Glutamatergic neuron (in vitro differentiated cells): ENCODE data around the gene RSPRY1. TPM values are rescaled to one million over a fixed set of nuclear protein-coding genes. Genes with fewer than 3 reads are reported as not detected.

Source experiments
- DNase-seq: peaks from one replicate; pipeline ENCODE4 v3.0.0; 2022
- H3K27ac Mint-ChIP-seq: one replicate; pipeline ENCODE4 v1.8.0; 2020; ENCODE audit warnings: mild to moderate bottlenecking, mixed read lengths, inconsistent platforms; ENCODE audit not compliant: unreplicated experiment
- H3K27me3 Mint-ChIP-seq: one replicate; pipeline ENCODE4 v1.8.0; 2020; ENCODE audit warnings: mild to moderate bottlenecking, moderate library complexity, mixed read lengths, inconsistent platforms; ENCODE audit not compliant: unreplicated experiment
- H3K36me3 Mint-ChIP-seq: one replicate; pipeline ENCODE4 v1.8.0; 2020; ENCODE audit warnings: mild to moderate bottlenecking, mixed read lengths, inconsistent platforms; ENCODE audit not compliant: unreplicated experiment
- H3K4me1 Mint-ChIP-seq: one replicate; pipeline ENCODE4 v1.8.0; 2020; ENCODE audit warnings: mild to moderate bottlenecking, low read depth, mixed read lengths, inconsistent platforms; ENCODE audit not compliant: unreplicated experiment
- H3K4me3 Mint-ChIP-seq: one replicate; pipeline ENCODE4 v1.8.0; 2020; ENCODE audit warnings: mild to moderate bottlenecking, mixed read lengths, inconsistent platforms; ENCODE audit not compliant: unreplicated experiment
- H3K9me3 Mint-ChIP-seq: one replicate; pipeline ENCODE4 v1.8.0; 2020; ENCODE audit warnings: mild to moderate bottlenecking, moderate library complexity, mixed read lengths, inconsistent platforms; ENCODE audit not compliant: unreplicated experiment
- CTCF ChIP-seq: fragments of 200-600 bp; sonication (generic); IDR thresholded peaks from one replicate; pipeline ENCODE4 v1.5.0; 2021; ENCODE audit not compliant: partially characterized antibody, unreplicated experiment
- total RNA-seq: library from RNA; stranded (reverse); fragmentation: NEBNext Ultra II Directional; extraction: Animal tissue kit (Norgen Biotek cat#: 25700); gene quantifications from one replicate; pipeline ENCODE4 v1.2.1, GENCODE V29; 2021; ENCODE audit not compliant: unreplicated experiment

Gene RSPRY1
- total RNA-seq, 1 donor from 2014 or later: 70.0 TPM

DNA sequence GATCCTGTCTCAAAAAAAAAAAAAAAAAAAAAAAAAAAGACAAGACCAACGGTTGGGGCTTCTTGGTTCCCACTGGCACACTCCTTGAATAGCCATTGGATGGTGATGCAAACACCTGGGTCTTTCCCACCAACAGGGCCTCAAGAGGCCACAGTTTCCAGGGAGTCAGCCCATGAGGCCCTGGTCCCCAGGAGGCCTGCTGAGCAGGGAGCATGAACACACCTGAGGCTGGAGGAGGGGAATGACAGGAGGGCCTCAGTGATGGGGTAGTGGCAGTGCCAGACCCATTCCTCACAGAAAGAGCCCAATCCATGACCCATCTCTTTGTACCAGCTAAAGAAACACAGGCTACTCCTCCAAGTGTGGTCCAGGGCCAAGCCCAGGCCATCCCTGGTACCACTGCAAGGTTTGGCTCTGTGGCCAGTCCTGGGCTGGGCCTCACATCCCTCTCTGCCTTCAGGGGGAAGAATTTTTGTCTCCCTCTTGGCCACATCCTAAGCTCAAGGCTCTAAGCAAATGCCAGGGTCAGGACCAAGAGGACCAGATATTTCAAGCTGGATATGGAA lies 72.9 kb downstream of the RSPRY1 start:
- Mint-ChIP-seq H3K27ac (no peak overlapping the region), H3K27me3 (peaks cover 7% of the 10 kb centered on the region), H3K36me3 (no peaks in the 10 kb centered on the region), H3K4me1 (no peaks in the 10 kb centered on the region), H3K4me3 (no peak overlapping the region), H3K9me3 (peaks cover 1% of the 10 kb centered on the region)
- no peak for DNase-seq
- no peak for TF ChIP-seq CTCF

DNA sequence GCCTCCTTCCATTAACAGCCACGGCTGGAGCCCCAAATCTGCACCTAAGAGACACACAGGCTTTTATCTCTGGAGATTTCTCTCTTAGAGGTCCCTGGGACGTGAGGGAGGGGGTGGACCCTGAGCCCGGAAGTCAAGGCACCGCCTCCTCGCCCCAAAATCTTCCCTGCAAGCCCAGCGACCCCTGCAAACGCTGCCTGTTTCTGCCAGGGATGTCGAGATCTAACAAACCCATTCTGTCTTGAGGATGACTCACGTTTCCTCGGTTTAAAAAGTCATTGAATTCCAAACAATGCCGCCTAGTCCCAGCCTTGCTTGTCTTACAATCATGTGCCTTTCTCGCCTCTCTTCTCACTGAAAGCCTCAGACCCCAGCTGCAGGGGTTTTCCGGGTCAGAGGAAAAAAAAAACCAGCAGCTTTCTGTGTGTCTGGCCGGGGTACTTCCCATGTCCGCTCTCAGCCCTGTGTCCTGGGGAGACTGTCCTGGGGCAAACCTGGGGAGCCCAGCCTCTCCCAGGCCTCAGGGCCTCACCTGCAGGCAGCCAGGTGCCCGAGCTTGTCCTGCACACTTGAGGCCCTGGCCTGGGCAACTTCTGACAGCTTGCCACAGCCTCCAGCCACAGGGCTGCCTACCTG lies 74.3 kb downstream of the RSPRY1 start:
- DNase-seq: peak; percentile 11
- H3K27ac Mint-ChIP-seq: no peak overlapping the region
- no peaks in the 10 kb centered on the region for H3K4me1 Mint-ChIP-seq
- no peak overlapping the region for H3K4me3 Mint-ChIP-seq
- H3K36me3 Mint-ChIP-seq: no peaks in the 10 kb centered on the region
- peaks cover 4% of the 10 kb centered on the region for H3K9me3 Mint-ChIP-seq
- no peak for TF ChIP-seq CTCF
- H3K27me3 Mint-ChIP-seq: peaks cover 7% of the 10 kb centered on the region

DNA sequence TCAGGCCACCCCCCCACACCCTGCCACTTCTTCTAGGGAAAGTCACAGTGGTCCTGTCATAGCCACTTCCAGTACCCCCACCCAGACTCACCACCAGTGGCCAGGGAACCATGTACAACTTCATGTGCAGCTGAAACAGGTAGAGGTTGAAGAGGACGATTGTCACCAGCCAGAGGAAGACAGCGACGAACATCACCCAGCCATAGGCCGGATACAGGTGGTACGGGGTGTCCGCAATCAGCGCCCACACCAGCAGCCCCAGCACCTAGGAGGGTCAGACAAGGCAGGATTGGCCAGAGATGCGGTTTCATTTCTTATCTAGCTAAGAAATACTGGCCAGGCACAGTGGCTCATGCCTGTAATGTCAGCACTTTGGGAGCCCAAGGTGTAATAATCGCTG lies 75.7 kb downstream of the RSPRY1 start:
- H3K27ac Mint-ChIP-seq: no peak overlapping the region

DNA sequence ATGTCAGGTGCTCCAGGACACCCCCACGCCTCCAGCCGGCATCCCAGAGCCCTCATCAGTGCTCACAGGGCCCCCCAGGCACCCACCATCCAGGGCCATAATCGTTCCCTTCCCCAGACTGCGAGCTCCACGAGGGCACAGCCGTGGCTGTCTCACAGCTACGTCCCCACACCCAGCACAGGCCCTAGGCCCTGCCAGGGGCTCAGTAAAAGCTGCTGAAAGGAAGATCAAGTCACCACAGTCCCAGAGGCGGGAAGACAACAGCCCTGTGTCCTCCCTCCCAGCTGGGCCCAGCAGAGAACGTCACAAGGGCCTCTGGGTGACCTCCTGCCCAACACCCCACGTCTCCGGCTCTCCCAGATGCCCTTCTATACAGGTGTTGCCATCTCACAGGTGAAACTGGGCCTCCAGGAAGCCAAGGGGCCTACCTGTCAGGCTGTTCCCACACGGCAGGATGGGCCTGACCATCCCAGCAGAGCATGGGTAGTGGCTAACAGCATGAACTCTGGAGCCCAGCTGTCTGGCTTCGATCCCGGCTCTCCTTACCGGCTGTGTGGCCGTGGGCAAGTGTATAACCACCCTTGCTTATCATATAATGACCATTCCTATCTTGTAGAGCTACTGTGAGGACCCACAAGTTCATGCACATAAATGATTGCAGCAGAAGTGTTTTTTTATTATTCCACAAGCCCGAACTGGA lies 76.9 kb downstream of the RSPRY1 start:
- Mint-ChIP-seq H3K9me3 (peaks cover 4% of the 10 kb centered on the region), H3K27me3 (peaks cover 6% of the 10 kb centered on the region), H3K4me1 (no peaks in the 10 kb centered on the region), H3K27ac (no peak overlapping the region), H3K4me3 (no peak overlapping the region), H3K36me3 (no peaks in the 10 kb centered on the region)
- peak; percentile 10 for DNase-seq
- TF ChIP-seq CTCF: no peak

More for the DNA sequence above, 75.7 kb downstream of the RSPRY1 start:
- Mint-ChIP-seq H3K9me3 (peaks cover 4% of the 10 kb centered on the region), H3K36me3 (no peaks in the 10 kb centered on the region), H3K4me3 (no peak overlapping the region), H3K4me1 (no peaks in the 10 kb centered on the region), H3K27me3 (peaks cover 7% of the 10 kb centered on the region)
- DNase-seq: no peak
- no peak for TF ChIP-seq CTCF
